SK-N-SH (cell line): ENCODE results near the gene TBXT. TPM values are rescaled to one million over a fixed set of nuclear protein-coding genes. Genes with fewer than 3 reads are reported as not detected.

ENCODE experiments used
- CTCF ChIA-PET: fragments of 300-600, 350-600 bp; formaldehyde crosslinking; extraction: SDS; loops from one replicate; lab custom pipeline; 2021; lab: Yijun Ruan, JAX
- POLR2A ChIA-PET: fragments of 350-600 bp; sonication (Branson Sonifier 250); formaldehyde crosslinking; extraction: SDS; loops from one replicate; lab custom pipeline; 2020; ENCODE audit warnings: antibody characterized with exemption, inconsistent platforms; lab: Yijun Ruan, JAX
- DNase-seq: peaks from one replicate; pipeline ENCODE4 v3.0.0; 2012
- H2AFZ ChIP-seq: fragments of 200-600 bp; sonication (generic); 2 replicates; pipeline ENCODE4 v1.8.1; 2016; ENCODE audit warnings: antibody characterized with exemption, mild to moderate bottlenecking, low read depth
- H3F3A ChIP-seq: fragments of 200-600 bp; sonication (generic); replicated peaks from 2 replicates; pipeline ENCODE3; 2016; ENCODE audit warnings: antibody characterized with exemption, mild to moderate bottlenecking; ENCODE audit not compliant: insufficient read depth
- H3K27ac ChIP-seq, 2 experiments: fragments of 200-500 bp in 1 of 2; fragments of 200-600 bp in 1 of 2; sonication (Bioruptor generic) in 1 of 2; sonication (generic), shearing (Covaris generic) in 1 of 2; 2 replicates each; pipeline versions ENCODE4 v1.5.1 to v1.6.1; 2014 to 2016; ENCODE audit warnings: low read depth in 2 of 2, inconsistent platforms in 1 of 2, low read length in 1 of 2, mild to moderate bottlenecking in 1 of 2, mixed read lengths in 1 of 2
- H3K27me3 ChIP-seq: fragments of 200-600 bp; sonication (generic), shearing (Covaris generic); 2 replicates; pipeline ENCODE4 v1.6.1; 2016; ENCODE audit warnings: mixed run types; ENCODE audit not compliant: insufficient read depth
- H3K36me3 ChIP-seq, 2 experiments: fragments of 200-500 bp in 1 of 2; fragments of 200-600 bp in 1 of 2; sonication (Bioruptor generic) in 1 of 2; sonication (generic) in 1 of 2; replicated peaks in 1 of 2; 2 replicates each; pipeline versions ENCODE3 to v1.5.1; 2014 to 2016; ENCODE audit warnings: low read length in 1 of 2, mild to moderate bottlenecking in 1 of 2; ENCODE audit not compliant: insufficient read depth in 2 of 2, control insufficient read depth in 1 of 2
- H3K4me1 ChIP-seq, 2 experiments: fragments of 200-500 bp in 1 of 2; fragments of 200-600 bp in 1 of 2; sonication (Bioruptor generic) in 1 of 2; sonication (generic), shearing (Covaris generic) in 1 of 2; 2 replicates each; pipeline versions ENCODE4 v1.5.1 to v1.6.1; 2014 to 2016; ENCODE audit warnings: low read depth in 1 of 2, low read length in 1 of 2, mixed run types in 1 of 2; ENCODE audit not compliant: insufficient read depth in 2 of 2, control insufficient read depth in 1 of 2
- H3K4me2 ChIP-seq: fragments of 200-600 bp; sonication (generic), shearing (Covaris generic); 2 replicates; pipeline ENCODE4 v1.6.1; 2017; ENCODE audit warnings: mixed run types
- H3K4me3 ChIP-seq, 2 experiments: fragments of 200-500 bp in 1 of 2; fragments of 200-600 bp in 1 of 2; sonication (Bioruptor generic) in 1 of 2; sonication (generic), shearing (Covaris generic) in 1 of 2; 2 replicates each; pipeline versions ENCODE4 v1.5.1 to v1.8.1; 2014 to 2016; ENCODE audit warnings: low read depth in 2 of 2, inconsistent platforms in 1 of 2, low read length in 1 of 2, mild to moderate bottlenecking in 1 of 2, mixed read lengths in 1 of 2, moderate library complexity in 1 of 2
- H3K79me2 ChIP-seq: fragments of 200-600 bp; sonication (generic); 2 replicates; pipeline ENCODE4 v1.8.1; 2017; ENCODE audit warnings: mild to moderate bottlenecking; ENCODE audit not compliant: insufficient read depth
- H3K9ac ChIP-seq: fragments of 200-600 bp; sonication (generic); 2 replicates; pipeline ENCODE4 v1.6.1; 2017; ENCODE audit warnings: mixed run types
- H3K9me2 ChIP-seq: fragments of 200-600 bp; sonication (generic); 2 replicates; pipeline ENCODE4 v1.6.1; 2017; ENCODE audit warnings: mixed run types
- H3K9me3 ChIP-seq: fragments of 200-600 bp; sonication (generic); 2 replicates; pipeline ENCODE4 v1.6.1; 2017; ENCODE audit warnings: mixed run types, mild to moderate bottlenecking, moderate library complexity
- H4K20me1 ChIP-seq: fragments of 200-600 bp; sonication (generic); 2 replicates; pipeline ENCODE4 v1.6.1; 2017; ENCODE audit warnings: mild to moderate bottlenecking, mixed run types; ENCODE audit not compliant: insufficient read depth
- EP300 ChIP-seq, 2 experiments: IDR thresholded peaks; 2 replicates each; pipeline versions ENCODE4 v1.4.0 to v1.6.1; 2012; ENCODE audit warnings: borderline replicate concordance in 1 of 2, low read depth in 1 of 2, low read length in 1 of 2
- FOXM1 ChIP-seq: IDR thresholded peaks from 2 replicates; pipeline ENCODE4 v1.4.0; 2012; ENCODE audit warnings: low read depth, mild to moderate bottlenecking
- GABPA ChIP-seq: IDR thresholded peaks from 2 replicates; pipeline ENCODE4 v1.4.0; 2012; ENCODE audit warnings: low read depth, mild to moderate bottlenecking
- GATA2 ChIP-seq: sonication (generic); formaldehyde crosslinking; IDR thresholded peaks from 2 replicates; pipeline ENCODE4 v1.5.0; 2020; ENCODE audit warnings: mild to moderate bottlenecking, missing genetic modification reagents
- JUND ChIP-seq: IDR thresholded peaks from 2 replicates; pipeline ENCODE4 v1.4.0; 2012
- MAX ChIP-seq: IDR thresholded peaks from 2 replicates; pipeline ENCODE4 v1.4.0; 2012; ENCODE audit warnings: low read depth
- POLR2AphosphoS5 ChIP-seq: IDR thresholded peaks from 2 replicates; pipeline ENCODE4 v1.6.1; 2012; ENCODE audit warnings: low read depth, low read length
- RCOR1 ChIP-seq: fragments of 150-350 bp; IDR thresholded peaks from 2 replicates; pipeline ENCODE4 v1.6.1; 2017; ENCODE audit warnings: antibody characterized with exemption, low read length
- RFX5 ChIP-seq: IDR thresholded peaks from 2 replicates; pipeline ENCODE4 v1.6.1; 2012; ENCODE audit warnings: mild to moderate bottlenecking, improper control_type of control experiment, low read length
- TAF1 ChIP-seq: IDR thresholded peaks from 2 replicates; pipeline ENCODE4 v1.6.1; 2012; ENCODE audit warnings: low read depth, mild to moderate bottlenecking, low read length, moderate library complexity, borderline replicate concordance
- TCF12 ChIP-seq: IDR thresholded peaks from 2 replicates; pipeline ENCODE4 v1.4.0; 2012
- TEAD4 ChIP-seq: IDR thresholded peaks from 2 replicates; pipeline ENCODE4 v1.4.0; 2012; ENCODE audit warnings: mild to moderate bottlenecking, borderline replicate concordance; ENCODE audit not compliant: insufficient read depth
- USF2 ChIP-seq: fragments of 150-350 bp; IDR thresholded peaks from 2 replicates; pipeline ENCODE4 v1.6.1; 2017; ENCODE audit warnings: antibody characterized with exemption, low read length, low read depth, borderline replicate concordance
- YY1 ChIP-seq: IDR thresholded peaks from 2 replicates; pipeline ENCODE4 v1.4.0; 2012; ENCODE audit warnings: low read depth, mild to moderate bottlenecking
- WGBS: methylation state at CpG from one replicate; pipeline ENCODE4 v1.1.6; 2017; ENCODE audit warnings: low lambda C conversion rate; 5-methylcytosine and 5-hydroxymethylcytosine counted together
- polyA plus RNA-seq, 3 experiments: library from polyadenylated mRNA; depleted of rRNA; stranded (reverse); fragments of >200 nt; gene quantifications; 2 replicates each; pipeline ENCODE4 v1.2.3, GENCODE V29; 2012
- TF ChIP-seq, protein P1 (sequence below): IDR thresholded peaks from 2 replicates; pipeline ENCODE4 v1.4.0; 2012; ENCODE audit warnings: low read depth, borderline replicate concordance
- TF ChIP-seq, protein P2 (sequence below): fragments of 150-350 bp; IDR thresholded peaks from 2 replicates; pipeline ENCODE4 v1.6.1; 2016; ENCODE audit warnings: mild to moderate bottlenecking, low read depth, low read length

The TBXT gene
- polyA plus RNA-seq, 1 of the 3 experiments (the other 2 are of a cell fraction), result not detected

DNA sequence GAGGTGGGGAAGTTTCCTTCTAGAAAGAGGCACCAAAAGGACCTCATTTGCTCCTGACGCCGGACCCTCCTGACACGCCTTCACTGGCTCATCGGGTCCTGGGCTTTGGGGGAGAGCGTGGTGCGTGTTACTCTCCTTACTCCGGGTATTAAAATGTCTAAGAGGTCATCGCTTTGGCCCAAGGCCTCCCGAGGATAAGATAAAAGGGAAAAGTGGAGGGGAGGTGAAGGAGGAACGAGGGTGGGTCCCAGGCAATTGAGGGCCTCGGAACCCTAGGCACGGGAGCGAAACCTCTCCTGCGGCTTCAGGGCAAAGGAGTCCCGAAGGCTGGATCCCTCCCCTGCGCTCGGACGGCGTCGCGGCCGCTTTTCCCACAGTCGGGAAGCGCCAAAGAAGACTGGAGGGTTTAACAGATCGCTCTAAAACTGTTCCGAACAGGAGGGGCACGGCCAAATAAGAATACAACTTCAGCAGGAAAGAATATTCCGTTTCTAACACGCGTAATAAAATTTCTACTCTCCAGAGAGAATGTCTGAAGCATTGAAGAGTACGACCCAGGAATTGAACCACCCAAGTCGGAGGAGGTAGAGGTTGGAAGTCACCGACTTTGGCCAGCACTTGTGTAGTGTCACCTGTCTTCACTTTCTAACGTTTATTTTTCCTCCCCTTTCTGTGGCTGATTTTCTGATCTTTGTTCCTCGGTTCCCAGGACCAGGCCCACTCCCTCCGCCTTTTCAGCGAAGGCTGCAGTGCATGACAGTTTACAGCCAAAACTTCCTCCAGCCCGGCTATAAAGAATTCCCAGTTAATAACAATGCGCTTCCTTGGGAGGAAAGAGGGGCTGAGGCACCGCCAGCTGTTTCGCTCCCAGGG is 2.1 kb upstream of the TBXT start:
- no peaks in the 10 kb centered on the region for H4K20me1 ChIP-seq
- WGBS, result 22% methylated on average over 40 of the region's 41 CpGs
- no peak overlapping the region for H3K27ac ChIP-seq
- H3K36me3 ChIP-seq, result no peaks in the 10 kb centered on the region
- H3K79me2 ChIP-seq, result no peaks in the 10 kb centered on the region
- H3K9ac ChIP-seq, result no peak overlapping the region
- ChIA-PET CTCF (no interaction called here), POLR2A (no interaction called here)
- no peaks in the 10 kb centered on the region for H3K9me3 ChIP-seq
- TF ChIP-seq RCOR1 (no peak), MAX (no peak), JUND (no peak), YY1 (no peak), TAF1 (no peak), EP300 (IDR thresholded peaks at IDR 0.05; ENCODE audit: borderline replicate concordance in 1 of 2, low read depth in 1 of 2, low read length in 1 of 2) (no peak), POLR2AphosphoS5 (no peak), USF2 (no peak), FOXM1 (no peak), TCF12 (no peak), GABPA (no peak), GATA2 (CRISPR knock-in tag) (no peak)
- TF ChIP-seq, protein P1, sequence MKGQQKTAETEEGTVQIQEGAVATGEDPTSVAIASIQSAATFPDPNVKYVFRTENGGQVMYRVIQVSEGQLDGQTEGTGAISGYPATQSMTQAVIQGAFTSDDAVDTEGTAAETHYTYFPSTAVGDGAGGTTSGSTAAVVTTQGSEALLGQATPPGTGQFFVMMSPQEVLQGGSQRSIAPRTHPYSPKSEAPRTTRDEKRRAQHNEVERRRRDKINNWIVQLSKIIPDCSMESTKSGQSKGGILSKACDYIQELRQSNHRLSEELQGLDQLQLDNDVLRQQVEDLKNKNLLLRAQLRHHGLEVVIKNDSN, result no peak
- H3K4me2 ChIP-seq, result no peak overlapping the region
- peaks cover 72% of the 10 kb centered on the region for H3K27me3 ChIP-seq
- H3F3A ChIP-seq, result no peaks in the 10 kb centered on the region
- no peak overlapping the region for H2AFZ ChIP-seq
- no peak overlapping the region for H3K4me3 ChIP-seq
- H3K9me2 ChIP-seq, result no peaks in the 10 kb centered on the region
- H3K4me1 ChIP-seq, result peaks cover 0 to 3% of the 10 kb centered on the region in 2 experiments; a peak in 2 of 4 replicates
- no peak for DNase-seq

DNA sequence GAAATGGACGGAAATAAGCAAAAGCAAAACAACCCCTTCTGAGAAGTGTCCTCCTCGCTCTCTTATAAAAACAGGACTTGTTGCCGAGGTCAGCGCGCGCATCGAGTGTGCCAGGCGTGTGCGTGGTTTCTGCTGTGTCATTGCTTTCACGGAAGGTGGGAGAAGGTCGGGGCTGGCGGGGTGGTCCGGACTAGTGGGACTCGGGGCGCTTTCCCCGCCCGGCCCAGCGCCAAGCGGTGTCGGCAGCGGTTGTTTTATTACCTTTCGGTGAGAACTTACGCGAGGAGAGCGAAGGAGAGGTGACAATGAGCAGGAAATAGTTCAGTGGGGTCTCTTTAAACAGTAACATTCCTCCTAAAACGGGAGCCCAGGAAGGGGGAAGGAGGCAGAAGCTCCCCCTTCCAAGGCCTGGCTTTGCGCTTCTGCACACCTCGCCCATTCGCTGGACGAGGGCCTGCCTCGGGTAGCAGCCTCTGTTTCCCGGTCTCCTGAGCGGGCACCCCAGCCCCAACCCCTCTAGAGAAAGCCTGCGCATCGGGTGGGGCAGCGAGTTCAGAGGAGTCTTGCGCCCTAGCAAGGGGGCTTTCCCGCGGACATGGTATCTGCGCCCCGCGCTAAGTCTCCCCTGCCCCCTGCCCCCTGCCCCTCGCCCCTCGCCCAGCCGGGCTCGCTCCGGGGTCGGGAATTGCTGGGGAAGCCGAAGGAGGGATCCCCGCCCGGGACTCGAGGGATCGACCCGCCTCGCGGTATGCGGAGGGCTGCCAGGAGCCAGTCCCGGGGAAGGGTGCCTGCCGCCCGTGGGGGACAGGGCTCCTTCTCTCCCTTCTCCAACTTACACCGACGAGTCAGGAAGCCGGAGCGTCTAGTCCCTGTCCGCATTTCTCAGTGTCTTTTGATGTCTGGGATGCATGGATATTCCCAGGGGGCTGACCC is 1.2 kb upstream of the TBXT start:
- no peaks in the 10 kb centered on the region for H3K9me2 ChIP-seq
- H3F3A ChIP-seq, result no peaks in the 10 kb centered on the region
- H3K27ac ChIP-seq, result no peak overlapping the region
- no peaks in the 10 kb centered on the region for H4K20me1 ChIP-seq
- H3K9me3 ChIP-seq, result no peaks in the 10 kb centered on the region
- no peak overlapping the region for H3K4me2 ChIP-seq
- no peak overlapping the region for H2AFZ ChIP-seq
- WGBS, result 11% methylated on average over 46 of the region's 65 CpGs
- TF ChIP-seq, protein P2, sequence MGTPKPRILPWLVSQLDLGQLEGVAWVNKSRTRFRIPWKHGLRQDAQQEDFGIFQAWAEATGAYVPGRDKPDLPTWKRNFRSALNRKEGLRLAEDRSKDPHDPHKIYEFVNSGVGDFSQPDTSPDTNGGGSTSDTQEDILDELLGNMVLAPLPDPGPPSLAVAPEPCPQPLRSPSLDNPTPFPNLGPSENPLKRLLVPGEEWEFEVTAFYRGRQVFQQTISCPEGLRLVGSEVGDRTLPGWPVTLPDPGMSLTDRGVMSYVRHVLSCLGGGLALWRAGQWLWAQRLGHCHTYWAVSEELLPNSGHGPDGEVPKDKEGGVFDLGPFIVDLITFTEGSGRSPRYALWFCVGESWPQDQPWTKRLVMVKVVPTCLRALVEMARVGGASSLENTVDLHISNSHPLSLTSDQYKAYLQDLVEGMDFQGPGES, result no peak
- no peak for TF ChIP-seq FOXM1
- no peak for TF ChIP-seq YY1
- no peak for TF ChIP-seq GATA2 (CRISPR knock-in tag)
- no peak for TF ChIP-seq TEAD4
- TF ChIP-seq RFX5, result no peak
- no peak overlapping the region for H3K4me3 ChIP-seq
- ChIA-PET CTCF (no interaction called here), POLR2A (no interaction called here)
- peaks cover 0 to 3% of the 10 kb centered on the region in 2 experiments; a peak in 2 of 4 replicates for H3K4me1 ChIP-seq
- peaks cover 68% of the 10 kb centered on the region for H3K27me3 ChIP-seq
- H3K9ac ChIP-seq, result no peak overlapping the region
- no peak for DNase-seq
- no peaks in the 10 kb centered on the region for H3K36me3 ChIP-seq
- H3K79me2 ChIP-seq, result no peaks in the 10 kb centered on the region
